M059J (cell line): ENCODE results near the gene CYP11A1. TPM values are rescaled to one million over a fixed set of nuclear protein-coding genes. Genes with fewer than 3 reads are reported as not detected.

ENCODE experiments used
- DNase-seq: peaks from one replicate; pipeline ENCODE4 v3.0.0-alpha.2; 2012; ENCODE audit warnings: low read depth
- total RNA-seq: library from RNA; depleted of rRNA; stranded (reverse); fragments of >200 nt; shearing (Covaris generic); gene quantifications from 2 replicates; pipeline ENCODE4 v1.2.3, GENCODE V29; 2014

CYP11A1 gene
- total RNA-seq, 1 experiment from 2014 or later = 0.07 TPM

GRCh38 chr15:74388363-74388951, 21.0 kb upstream of the CYP11A1 start:
- DNase-seq = no peak

GRCh38 chr15:74387621-74388362, 20.3 kb upstream of the CYP11A1 start:
- peak; percentile 59 for DNase-seq

GRCh38 chr15:74387141-74387541, 19.7 kb upstream of the CYP11A1 start:
- DNase-seq = no peak

- no peak for DNase-seq
Measured at GRCh38 chr15:74386496-74387140, 19.2 kb upstream of the CYP11A1 start.

- DNase-seq = no peak
Measured at GRCh38 chr15:74385733-74386132, 18.3 kb upstream of the CYP11A1 start.

GRCh38 chr15:74384881-74385643, 17.6 kb upstream of the CYP11A1 start:
- DNase-seq = peak; percentile 80

- DNase-seq = no peak
Measured at GRCh38 chr15:74384566-74384880, 17.1 kb upstream of the CYP11A1 start.

GRCh38 chr15:74383695-74384565, 16.5 kb upstream of the CYP11A1 start:
- DNase-seq = peak; percentile 66

- DNase-seq = no peak
Measured at GRCh38 chr15:74383286-74383685, 15.8 kb upstream of the CYP11A1 start.

- DNase-seq = peak; percentile 82
Measured at GRCh38 chr15:74382004-74382816, 14.8 kb upstream of the CYP11A1 start.

GRCh38 chr15:74381481-74381880, 14.0 kb upstream of the CYP11A1 start:
- DNase-seq = no peak

GRCh38 chr15:74381190-74381453, 13.7 kb upstream of the CYP11A1 start:
- DNase-seq = no peak

GRCh38 chr15:74380361-74381189, 13.1 kb upstream of the CYP11A1 start:
- no peak for DNase-seq

- no peak for DNase-seq
Measured at GRCh38 chr15:74378848-74379247, 11.4 kb upstream of the CYP11A1 start.

GRCh38 chr15:74377831-74378766, 10.7 kb upstream of the CYP11A1 start:
- no peak for DNase-seq

GRCh38 chr15:74376825-74377581, 9.6 kb upstream of the CYP11A1 start:
- no peak for DNase-seq

GRCh38 chr15:74376226-74376625, 8.8 kb upstream of the CYP11A1 start:
- no peak for DNase-seq

- peak; percentile 80 for DNase-seq
Measured at GRCh38 chr15:74375303-74375693, 7.9 kb upstream of the CYP11A1 start.
